ENCODE data around the gene TRIM73. TPM values are rescaled to one million over a fixed set of nuclear protein-coding genes. Genes with fewer than 3 reads are reported as not detected.

TRIM73 gene
- total RNA-seq, 2 experiments from 2014 or later = 2.0 to 3.6 TPM

Other genes with a start within 250 kb of the TRIM73 start
- 100 to 1,000 TPM in 1 of 2 experiments, 10 to 100 TPM in 1; 85.7 to 106 TPM for gene POM121C, start 90.7 kb downstream of the TRIM73 start, total RNA-seq
- not detected for gene SPDYE5, start 96.7 kb downstream of the TRIM73 start, total RNA-seq